ENCODE data around the gene DOK6.

DOK6 gene

DNA sequence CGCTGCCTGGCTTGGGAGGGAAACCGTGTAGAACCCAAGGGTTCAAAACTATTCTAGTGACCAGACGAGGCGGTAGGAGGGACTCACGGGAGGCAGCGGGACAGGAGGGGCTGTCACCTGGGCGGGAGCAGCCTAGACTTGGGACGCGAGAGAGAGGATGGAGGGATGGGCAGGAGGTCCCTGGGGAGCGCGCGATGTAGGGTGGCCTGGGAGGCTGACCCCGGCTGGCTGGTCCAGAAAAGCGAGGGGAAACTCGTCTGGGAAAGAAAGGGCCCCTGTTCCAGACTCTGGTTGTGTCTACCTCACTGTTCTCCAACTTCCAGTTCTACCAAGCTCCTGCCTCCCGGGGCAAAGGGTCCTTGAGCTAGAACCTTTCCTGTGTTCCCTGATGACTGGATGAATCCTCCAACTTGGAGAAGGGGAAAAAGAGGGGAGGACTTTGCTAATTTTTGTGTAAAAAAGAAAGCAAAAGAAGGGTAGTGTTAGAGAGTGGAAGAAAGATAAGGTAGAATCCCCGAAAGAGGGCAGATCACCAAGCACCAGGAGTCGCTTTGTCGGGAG, 1.4 kb downstream of the DOK6 start:
- no peaks in the 10 kb centered on the region for H3K9me3 ChIP-seq (ENCODE audit: low read depth, low read length)
- H3K27ac ChIP-seq, result no peak overlapping the region
- TF ChIP-seq EZH2 (IDR thresholded peaks at IDR 0.05) (no peak), FOXP2 (optimal IDR thresholded peaks at IDR 0.05; ENCODE audit: control extremely low read depth, extremely low read length, insufficient read depth) (no peak), POLR2AphosphoS5 (IDR thresholded peaks at IDR 0.05; ENCODE audit: borderline replicate concordance, low read depth, low read length) (no peak)
- H3K4me3 ChIP-seq, result peak overlapping the region; percentile 73; the same call in 1 of the 2 replicates
- H3K36me3 ChIP-seq (ENCODE audit: insufficient read depth, low read length), result no peaks in the 10 kb centered on the region
- DNase-seq (ENCODE audit: low read depth, low spot score), result no peak
- no peak overlapping the region for H3K9ac ChIP-seq (ENCODE audit: insufficient read length)

DNA sequence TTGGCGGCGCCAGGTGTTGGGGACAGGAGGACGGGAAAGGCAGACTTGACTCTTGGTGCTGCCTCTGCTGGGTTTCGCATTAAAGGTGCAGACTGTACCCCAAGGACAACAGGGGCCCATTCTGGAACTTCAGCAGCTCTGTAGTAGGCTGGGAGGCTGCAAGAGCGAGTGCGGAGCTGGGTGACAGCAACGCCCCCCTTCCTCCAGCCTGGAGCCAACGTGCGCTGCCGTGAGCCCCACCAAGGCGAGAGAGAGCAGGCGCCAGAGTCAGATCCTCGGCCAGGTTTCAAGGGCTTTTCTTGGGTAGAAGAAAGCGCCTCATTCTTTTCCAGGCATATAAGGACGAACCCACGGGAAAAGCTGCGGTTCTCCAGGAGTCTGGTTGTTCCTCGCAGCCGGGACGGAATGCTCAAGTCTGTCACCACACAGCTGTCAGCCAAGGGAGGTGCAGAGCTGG, 1.9 kb downstream of the DOK6 start:
- no peaks in the 10 kb centered on the region for H3K9me3 ChIP-seq (ENCODE audit: low read depth, low read length)
- H3K4me3 ChIP-seq, result no peak overlapping the region
- H3K9ac ChIP-seq (ENCODE audit: insufficient read length), result no peak overlapping the region
- TF ChIP-seq POLR2AphosphoS5 (IDR thresholded peaks at IDR 0.05; ENCODE audit: borderline replicate concordance, low read depth, low read length), result no peak
- no peak for TF ChIP-seq FOXP2 (optimal IDR thresholded peaks at IDR 0.05; ENCODE audit: control extremely low read depth, extremely low read length, insufficient read depth)
- no peak for TF ChIP-seq EZH2 (IDR thresholded peaks at IDR 0.05)
- no peak for DNase-seq (ENCODE audit: low read depth, low spot score)
- H3K36me3 ChIP-seq (ENCODE audit: insufficient read depth, low read length), result no peaks in the 10 kb centered on the region
- no peak overlapping the region for H3K27ac ChIP-seq

DNA sequence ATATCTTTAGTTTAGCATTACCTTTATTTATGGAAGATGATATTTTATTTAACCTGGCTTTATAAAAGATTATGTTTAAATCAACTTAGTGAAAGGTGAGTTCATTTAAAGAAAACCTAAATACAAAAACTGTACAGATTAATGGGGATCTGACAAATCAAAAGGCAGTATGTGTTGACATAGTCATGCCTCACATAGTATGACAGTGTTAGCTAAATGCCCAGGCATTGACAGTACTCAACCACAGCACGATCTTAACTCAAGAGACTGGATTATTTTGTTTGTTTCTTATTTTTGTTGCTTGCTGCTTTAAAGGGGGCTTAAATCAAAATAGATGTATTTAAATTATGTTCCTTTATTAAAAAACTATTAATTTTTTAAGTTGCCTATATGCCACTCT, 7.8 kb downstream of the DOK6 start:
- Histone ChIP-seq H3K9ac (ENCODE audit: insufficient read length) (no peak overlapping the region), H3K36me3 (ENCODE audit: insufficient read depth, low read length) (no peaks in the 10 kb centered on the region), H3K27ac (no peak overlapping the region), H3K4me3 (no peak overlapping the region), H3K9me3 (ENCODE audit: low read depth, low read length) (no peaks in the 10 kb centered on the region)
- TF ChIP-seq FOXP2 (optimal IDR thresholded peaks at IDR 0.05; ENCODE audit: control extremely low read depth, extremely low read length, insufficient read depth) (no peak), POLR2AphosphoS5 (IDR thresholded peaks at IDR 0.05; ENCODE audit: borderline replicate concordance, low read depth, low read length) (no peak), EZH2 (IDR thresholded peaks at IDR 0.05) (no peak)
- DNase-seq (ENCODE audit: low read depth, low spot score), result no peak

DNA sequence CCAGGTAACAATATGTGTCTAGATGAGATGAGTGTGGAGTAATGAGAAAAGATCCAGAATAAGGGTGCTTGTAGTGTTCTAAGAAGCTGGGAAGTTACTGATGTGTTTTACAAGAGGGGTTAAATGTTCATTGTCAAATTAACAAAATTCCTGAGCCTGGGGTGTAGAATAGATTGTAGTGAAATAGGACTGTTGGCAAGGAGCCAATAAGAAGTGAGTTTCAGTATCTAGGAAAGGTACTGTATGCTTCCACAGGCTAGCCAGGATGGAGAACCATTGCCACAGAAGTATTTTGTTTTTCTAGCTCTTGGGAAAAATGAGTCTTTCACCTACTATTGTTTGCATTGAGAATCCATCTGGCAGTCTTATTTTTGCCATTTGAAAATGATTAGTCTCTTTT, 10.5 kb downstream of the DOK6 start:
- Histone ChIP-seq H3K27ac (no peak overlapping the region), H3K9me3 (ENCODE audit: low read depth, low read length) (no peaks in the 10 kb centered on the region), H3K9ac (ENCODE audit: insufficient read length) (no peak overlapping the region), H3K4me3 (no peak overlapping the region), H3K36me3 (ENCODE audit: insufficient read depth, low read length) (no peaks in the 10 kb centered on the region)
- DNase-seq (ENCODE audit: low read depth, low spot score), result no peak
- TF ChIP-seq EZH2 (IDR thresholded peaks at IDR 0.05), result no peak
- TF ChIP-seq POLR2AphosphoS5 (IDR thresholded peaks at IDR 0.05; ENCODE audit: borderline replicate concordance, low read depth, low read length), result no peak
- TF ChIP-seq FOXP2 (optimal IDR thresholded peaks at IDR 0.05; ENCODE audit: control extremely low read depth, extremely low read length, insufficient read depth), result no peak

DNA sequence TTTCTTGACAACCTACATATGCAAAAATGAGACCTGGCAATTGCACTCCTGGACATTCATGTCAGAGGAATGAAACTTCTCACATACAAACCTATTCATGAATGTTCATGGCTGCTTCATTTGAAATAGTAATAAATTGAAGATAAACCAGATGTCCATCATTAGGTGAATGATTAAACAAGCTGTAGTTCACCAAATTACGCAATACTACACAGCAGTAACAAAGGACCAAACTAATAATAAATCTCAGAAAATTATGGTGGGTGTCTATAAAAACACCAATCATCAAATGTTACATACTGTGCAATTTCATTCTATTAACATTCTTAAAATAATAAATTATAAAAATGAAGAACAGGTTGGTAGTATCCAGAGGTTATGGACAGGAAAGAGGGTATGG, 13.5 kb downstream of the DOK6 start:
- TF ChIP-seq FOXP2 (optimal IDR thresholded peaks at IDR 0.05; ENCODE audit: control extremely low read depth, extremely low read length, insufficient read depth) (no peak), POLR2AphosphoS5 (IDR thresholded peaks at IDR 0.05; ENCODE audit: borderline replicate concordance, low read depth, low read length) (no peak), EZH2 (IDR thresholded peaks at IDR 0.05) (no peak)
- no peak overlapping the region for H3K4me3 ChIP-seq
- DNase-seq (ENCODE audit: low read depth, low spot score), result no peak
- no peaks in the 10 kb centered on the region for H3K9me3 ChIP-seq (ENCODE audit: low read depth, low read length)
- H3K36me3 ChIP-seq (ENCODE audit: insufficient read depth, low read length), result no peaks in the 10 kb centered on the region
- no peak overlapping the region for H3K9ac ChIP-seq (ENCODE audit: insufficient read length)
- no peak overlapping the region for H3K27ac ChIP-seq

DNA sequence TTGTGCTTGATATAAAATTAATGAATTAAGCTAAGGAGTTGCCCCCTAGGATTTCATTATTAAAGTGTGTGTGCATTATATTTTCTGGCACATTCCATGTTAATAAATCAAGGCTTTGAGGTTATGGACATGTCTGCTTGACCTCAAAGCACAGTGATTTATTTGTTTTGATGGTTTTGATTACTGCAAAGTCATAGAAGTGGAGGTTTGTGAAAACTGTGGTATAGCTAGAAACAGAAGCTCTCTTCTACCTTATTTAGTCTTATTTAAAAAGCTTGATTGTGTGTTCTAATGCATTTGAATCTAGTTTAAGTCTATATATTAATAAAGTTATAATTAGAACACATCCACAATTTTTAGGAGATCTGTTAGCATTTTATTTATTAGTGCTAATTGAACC, 32.2 kb downstream of the DOK6 start:
- no peak overlapping the region for H3K4me3 ChIP-seq
- H3K9ac ChIP-seq (ENCODE audit: insufficient read length), result no peak overlapping the region
- no peaks in the 10 kb centered on the region for H3K36me3 ChIP-seq (ENCODE audit: insufficient read depth, low read length)
- no peak for DNase-seq (ENCODE audit: low read depth, low spot score)
- TF ChIP-seq POLR2AphosphoS5 (IDR thresholded peaks at IDR 0.05; ENCODE audit: borderline replicate concordance, low read depth, low read length) (no peak), EZH2 (IDR thresholded peaks at IDR 0.05) (no peak), FOXP2 (optimal IDR thresholded peaks at IDR 0.05; ENCODE audit: control extremely low read depth, extremely low read length, insufficient read depth) (no peak)
- peak overlapping the region; percentile 67; the same call in 1 of the 2 replicates for H3K27ac ChIP-seq
- H3K9me3 ChIP-seq (ENCODE audit: low read depth, low read length), result no peaks in the 10 kb centered on the region

DNA sequence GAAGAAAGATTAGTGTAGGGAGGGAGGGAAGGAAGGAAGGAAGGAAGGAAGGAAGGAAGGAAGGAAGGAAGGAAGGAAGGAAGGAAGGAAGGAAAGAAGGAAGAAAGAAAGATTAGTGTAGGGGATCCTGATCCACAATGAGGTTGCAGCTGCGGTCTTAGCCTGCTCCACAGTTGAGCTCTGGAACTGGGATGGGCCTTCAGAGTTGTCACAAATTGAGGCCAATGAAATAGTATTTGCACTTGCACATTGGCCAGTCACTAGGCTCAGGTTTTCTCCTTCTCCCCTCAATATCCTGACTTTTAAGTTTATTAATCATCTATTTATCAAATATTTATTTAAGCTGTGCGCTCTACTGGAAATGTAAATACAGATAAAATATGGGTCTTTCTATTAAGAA, 34.3 kb downstream of the DOK6 start:
- no peak overlapping the region for H3K9ac ChIP-seq (ENCODE audit: insufficient read length)
- no peaks in the 10 kb centered on the region for H3K36me3 ChIP-seq (ENCODE audit: insufficient read depth, low read length)
- H3K9me3 ChIP-seq (ENCODE audit: low read depth, low read length), result no peaks in the 10 kb centered on the region; the same call in 1 of the 2 replicates
- H3K4me3 ChIP-seq, result no peak overlapping the region
- TF ChIP-seq EZH2 (IDR thresholded peaks at IDR 0.05), result no peak
- TF ChIP-seq POLR2AphosphoS5 (IDR thresholded peaks at IDR 0.05; ENCODE audit: borderline replicate concordance, low read depth, low read length), result no peak; the same call in 1 of the 2 replicates
- no peak for TF ChIP-seq FOXP2 (optimal IDR thresholded peaks at IDR 0.05; ENCODE audit: control extremely low read depth, extremely low read length, insufficient read depth)
- DNase-seq (ENCODE audit: low read depth, low spot score), result peak; percentile 72
- H3K27ac ChIP-seq, result peak overlapping the region; percentile 62

DNA sequence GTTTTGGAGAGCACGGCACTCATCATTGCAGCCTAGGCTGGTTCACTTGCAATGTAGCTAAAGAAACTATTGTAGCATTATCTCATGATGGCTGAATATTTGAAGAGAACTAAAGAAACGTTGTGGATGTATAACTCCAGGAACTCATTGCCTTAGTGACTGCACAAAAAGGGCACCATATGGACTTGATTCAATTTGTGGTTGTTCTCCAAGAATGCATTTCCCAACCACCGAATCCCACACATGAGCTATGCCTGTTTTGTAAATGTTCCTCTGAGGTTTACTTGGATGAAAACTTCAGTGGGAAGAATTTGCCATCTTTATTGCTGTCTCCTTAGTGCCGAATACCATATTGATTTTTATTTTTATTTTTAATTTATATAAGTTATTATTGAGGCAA, 43.5 kb downstream of the DOK6 start:
- peak; percentile 75 for DNase-seq (ENCODE audit: low read depth, low spot score)
- TF ChIP-seq FOXP2 (optimal IDR thresholded peaks at IDR 0.05; ENCODE audit: control extremely low read depth, extremely low read length, insufficient read depth), result no peak
- no peaks in the 10 kb centered on the region for H3K9me3 ChIP-seq (ENCODE audit: low read depth, low read length)
- no peak overlapping the region for H3K4me3 ChIP-seq
- H3K36me3 ChIP-seq (ENCODE audit: insufficient read depth, low read length), result no peaks in the 10 kb centered on the region
- H3K9ac ChIP-seq (ENCODE audit: insufficient read length), result no peak overlapping the region
- no peak overlapping the region for H3K27ac ChIP-seq

DNA sequence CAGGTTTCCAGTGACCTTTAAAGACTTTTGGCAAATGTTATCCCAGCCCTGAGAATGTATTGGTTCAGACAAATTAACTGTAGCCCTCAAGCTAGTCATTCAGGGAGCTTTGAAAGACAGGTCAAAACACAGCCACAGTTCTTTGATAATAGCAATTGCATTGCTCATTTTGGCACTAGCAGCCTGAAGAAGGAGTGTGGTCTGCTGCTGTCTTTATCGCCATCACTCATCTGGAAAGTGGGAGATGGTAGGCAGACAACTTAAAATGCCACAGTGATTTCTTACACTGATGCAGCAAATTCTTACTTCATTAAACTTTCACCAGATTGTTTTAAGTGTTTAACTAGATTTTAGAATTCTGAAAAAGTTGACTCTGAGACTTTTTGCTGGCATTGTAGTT, 47.2 kb downstream of the DOK6 start:
- Histone ChIP-seq H3K9ac (ENCODE audit: insufficient read length) (no peak overlapping the region), H3K36me3 (ENCODE audit: insufficient read depth, low read length) (no peaks in the 10 kb centered on the region), H3K27ac (no peak overlapping the region), H3K9me3 (ENCODE audit: low read depth, low read length) (no peaks in the 10 kb centered on the region), H3K4me3 (no peak overlapping the region)
- TF ChIP-seq FOXP2 (optimal IDR thresholded peaks at IDR 0.05; ENCODE audit: control extremely low read depth, extremely low read length, insufficient read depth), result no peak
- no peak for TF ChIP-seq POLR2AphosphoS5 (IDR thresholded peaks at IDR 0.05; ENCODE audit: borderline replicate concordance, low read depth, low read length)
- TF ChIP-seq EZH2 (IDR thresholded peaks at IDR 0.05), result no peak
- DNase-seq (ENCODE audit: low read depth, low spot score), result no peak
